Choroid plexus epithelial cell (primary cell): ENCODE results near the gene ZDHHC24.
A peak's percentile ranks its signal among the peaks of the same experiment; 100 is the strongest.
"Not testable (repeated sequence)": the region's sequence is repeated elsewhere in the genome, so short reads cannot be mapped to it uniquely, and the experiment has no call there.

Experiments used
- DNase-seq: peaks from one replicate; pipeline ENCODE4 v3.0.0-alpha.2; 2010; ENCODE audit warnings: low read depth
- H3K4me3 ChIP-seq: 2 replicates; pipeline ENCODE4 v1.5.1; 2011; ENCODE audit warnings: low read depth, mild to moderate bottlenecking, control low read depth, low read length, moderate library complexity
- TF ChIP-seq, protein P1 (sequence below): conservative IDR thresholded peaks from 2 replicates; pipeline ENCODE4 v1.5.1; 2011; ENCODE audit warnings: low read depth, mild to moderate bottlenecking, control low read depth, inconsistent platforms, low read length, moderate library complexity

The ZDHHC24 gene

DNA sequence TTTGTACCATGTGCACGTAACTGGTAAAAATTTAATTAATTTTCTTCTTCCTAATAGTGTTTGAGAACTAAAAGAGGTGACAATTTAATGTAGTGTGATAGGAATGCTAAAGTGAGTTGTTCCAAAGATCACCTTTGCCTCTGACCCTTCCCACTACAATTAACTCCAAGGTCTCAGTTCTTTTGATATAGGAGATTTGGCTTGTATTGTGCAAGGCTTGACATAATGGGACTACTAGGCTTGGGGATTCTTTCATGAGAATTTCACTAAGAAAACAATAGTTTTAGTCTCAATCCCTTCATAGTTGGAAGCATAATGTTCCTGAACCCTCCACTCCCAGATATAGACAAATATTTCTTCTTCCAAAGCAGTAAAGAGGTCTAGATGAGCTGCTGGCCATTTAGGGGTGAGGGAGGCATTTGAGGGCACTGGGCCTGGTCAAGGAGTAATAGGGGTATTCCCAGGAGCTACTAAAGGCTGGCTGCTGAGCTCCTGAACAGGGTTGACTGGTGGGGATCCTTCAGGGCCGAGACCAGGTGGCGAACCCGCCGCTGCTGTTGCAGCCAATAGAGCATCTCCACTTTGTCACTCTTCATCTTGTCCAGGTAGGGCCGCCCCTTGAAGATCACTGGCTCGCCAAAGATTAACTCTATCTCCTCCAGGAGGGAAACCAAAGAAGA is 44.3 kb upstream of the ZDHHC24 start:
- H3K4me3 ChIP-seq, result no peak overlapping the region
- DNase-seq, result no peak
- TF ChIP-seq, protein P1, sequence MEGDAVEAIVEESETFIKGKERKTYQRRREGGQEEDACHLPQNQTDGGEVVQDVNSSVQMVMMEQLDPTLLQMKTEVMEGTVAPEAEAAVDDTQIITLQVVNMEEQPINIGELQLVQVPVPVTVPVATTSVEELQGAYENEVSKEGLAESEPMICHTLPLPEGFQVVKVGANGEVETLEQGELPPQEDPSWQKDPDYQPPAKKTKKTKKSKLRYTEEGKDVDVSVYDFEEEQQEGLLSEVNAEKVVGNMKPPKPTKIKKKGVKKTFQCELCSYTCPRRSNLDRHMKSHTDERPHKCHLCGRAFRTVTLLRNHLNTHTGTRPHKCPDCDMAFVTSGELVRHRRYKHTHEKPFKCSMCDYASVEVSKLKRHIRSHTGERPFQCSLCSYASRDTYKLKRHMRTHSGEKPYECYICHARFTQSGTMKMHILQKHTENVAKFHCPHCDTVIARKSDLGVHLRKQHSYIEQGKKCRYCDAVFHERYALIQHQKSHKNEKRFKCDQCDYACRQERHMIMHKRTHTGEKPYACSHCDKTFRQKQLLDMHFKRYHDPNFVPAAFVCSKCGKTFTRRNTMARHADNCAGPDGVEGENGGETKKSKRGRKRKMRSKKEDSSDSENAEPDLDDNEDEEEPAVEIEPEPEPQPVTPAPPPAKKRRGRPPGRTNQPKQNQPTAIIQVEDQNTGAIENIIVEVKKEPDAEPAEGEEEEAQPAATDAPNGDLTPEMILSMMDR, result no peak

DNA sequence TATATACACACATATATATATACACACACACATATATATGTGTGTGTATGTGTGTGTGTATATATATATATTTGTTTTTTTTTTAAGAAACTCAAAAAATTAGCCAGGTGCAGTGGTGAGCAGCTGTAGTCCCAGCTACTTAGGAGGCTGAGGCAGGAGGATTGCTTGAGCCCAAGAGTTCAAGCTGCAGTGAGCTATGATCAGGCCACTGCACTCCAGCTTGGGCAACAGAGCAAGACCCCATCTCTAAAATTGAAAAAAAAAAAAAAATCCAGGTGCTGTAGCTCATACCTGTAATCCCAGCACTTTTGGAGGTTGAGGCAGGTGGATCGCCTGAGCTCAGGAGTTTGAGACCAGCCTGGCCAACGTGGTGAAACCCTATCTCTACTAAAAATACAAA is 43.5 kb upstream of the ZDHHC24 start:
- not testable (repeated sequence) for DNase-seq, H3K4me3 ChIP-seq

DNA sequence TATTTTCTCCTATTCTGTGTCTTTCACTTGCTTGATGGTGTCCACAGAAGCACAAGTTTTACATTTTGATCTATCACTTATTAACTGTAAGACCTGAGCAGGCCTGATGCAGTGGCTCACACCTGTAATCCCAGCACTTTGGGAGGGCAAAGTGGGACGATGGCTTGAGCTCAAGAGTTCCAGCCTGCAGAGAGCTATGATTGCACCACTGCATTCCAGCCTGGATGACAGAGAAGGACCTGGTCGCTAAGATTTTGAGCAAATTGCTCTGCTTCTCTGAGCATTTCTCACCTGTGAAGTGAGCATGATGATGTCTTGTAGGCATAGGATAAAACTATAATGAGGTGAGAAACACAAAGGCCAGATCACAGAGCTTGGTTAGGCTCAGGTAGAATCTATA is 40.3 kb upstream of the ZDHHC24 start:
- no peak overlapping the region for H3K4me3 ChIP-seq

DNA sequence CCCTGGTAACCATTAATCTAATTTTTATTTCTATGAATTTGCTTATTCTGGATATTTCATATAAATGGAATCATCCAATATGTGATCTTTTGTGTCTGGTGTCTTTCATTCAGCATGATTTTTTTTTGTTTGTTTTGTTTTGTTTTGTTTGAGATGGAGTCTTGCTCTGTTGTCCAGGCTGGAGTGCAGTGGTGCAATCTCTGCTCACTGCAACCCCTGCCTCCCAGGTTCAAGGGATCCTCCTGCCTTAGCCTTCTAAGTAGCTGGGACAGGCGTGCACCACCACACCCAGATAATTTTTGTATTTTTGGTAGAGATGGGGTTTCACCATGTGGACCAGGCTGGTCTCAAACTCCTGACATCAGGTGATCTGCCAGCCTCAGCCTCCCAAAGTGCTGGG is 39.6 kb upstream of the ZDHHC24 start:
- not testable (repeated sequence) for DNase-seq, H3K4me3 ChIP-seq

More for the DNA sequence above, 40.3 kb upstream of the ZDHHC24 start:
- DNase-seq, result no peak
- TF ChIP-seq, protein P1, result no peak

DNA sequence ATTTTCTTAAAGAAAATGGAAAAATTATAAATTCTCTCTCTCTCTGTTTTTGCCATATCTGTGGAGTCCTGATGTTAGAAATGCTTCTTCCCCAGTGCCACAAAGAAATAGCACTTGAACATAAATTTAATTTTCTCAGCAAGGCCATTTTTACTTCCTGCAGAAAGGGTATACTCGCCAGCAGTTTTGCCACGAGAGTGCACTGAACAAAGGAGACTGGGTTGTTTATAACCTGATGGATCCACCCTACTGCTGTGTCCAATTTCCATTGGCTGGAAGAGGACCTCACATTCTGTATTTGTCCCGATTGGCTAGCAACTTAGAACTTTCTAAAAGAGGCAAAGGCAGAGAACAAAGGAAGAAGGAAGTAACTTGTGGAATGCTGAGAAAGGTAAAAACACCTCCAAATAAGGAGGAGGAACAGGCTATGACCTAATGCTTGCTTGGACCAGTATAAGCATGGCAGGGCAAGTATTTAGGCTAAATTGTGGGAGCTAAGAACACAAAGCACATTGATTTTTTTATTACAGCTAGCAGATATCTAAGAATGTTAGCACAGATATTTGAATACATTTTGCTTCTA is 36.8 kb upstream of the ZDHHC24 start:
- DNase-seq, H3K4me3 ChIP-seq: not testable (repeated sequence)

DNA sequence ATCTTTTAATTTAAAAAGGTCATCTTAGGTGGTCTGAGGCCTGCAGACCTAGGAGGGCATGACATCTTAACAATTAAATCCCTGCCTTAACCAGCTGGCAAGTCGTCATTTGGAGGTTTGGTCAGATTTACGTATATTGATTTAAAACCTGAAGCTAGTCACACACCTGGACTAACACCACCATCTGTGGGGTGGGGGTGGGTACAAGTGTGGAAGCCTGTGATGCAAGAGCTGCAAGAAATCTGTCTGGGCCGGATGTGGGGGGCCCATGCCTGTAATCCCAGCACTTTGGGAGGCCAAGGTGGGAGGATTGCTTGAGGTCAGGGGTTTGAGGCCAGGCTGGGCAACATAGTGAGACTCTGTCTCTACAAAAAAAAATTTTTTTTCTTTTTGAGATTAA is 35.4 kb upstream of the ZDHHC24 start:
- TF ChIP-seq, protein P1, result no peak
- DNase-seq, result no peak
- H3K4me3 ChIP-seq, result no peak overlapping the region

DNA sequence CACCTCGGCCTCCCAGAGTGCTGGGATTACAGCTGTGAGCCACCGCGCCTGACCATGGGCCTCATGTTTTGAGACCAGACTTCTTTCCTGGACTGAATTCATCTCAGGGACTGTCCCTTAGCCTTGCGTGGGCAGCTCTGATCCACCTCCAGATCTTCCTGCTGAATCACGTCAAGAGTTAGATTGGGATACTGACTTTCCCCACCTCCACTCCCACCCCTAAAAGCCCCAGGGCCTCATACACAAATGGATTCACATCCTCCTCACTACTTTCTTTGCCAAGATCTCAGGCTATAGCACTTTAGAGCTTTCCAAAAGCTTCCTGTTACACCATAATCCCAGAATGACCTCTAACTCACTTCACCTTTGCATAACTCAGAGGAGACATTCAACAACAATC is 35.0 kb upstream of the ZDHHC24 start:
- H3K4me3 ChIP-seq, result no peak overlapping the region
- peak; percentile 52 for DNase-seq
- TF ChIP-seq, protein P1, result no peak

DNA sequence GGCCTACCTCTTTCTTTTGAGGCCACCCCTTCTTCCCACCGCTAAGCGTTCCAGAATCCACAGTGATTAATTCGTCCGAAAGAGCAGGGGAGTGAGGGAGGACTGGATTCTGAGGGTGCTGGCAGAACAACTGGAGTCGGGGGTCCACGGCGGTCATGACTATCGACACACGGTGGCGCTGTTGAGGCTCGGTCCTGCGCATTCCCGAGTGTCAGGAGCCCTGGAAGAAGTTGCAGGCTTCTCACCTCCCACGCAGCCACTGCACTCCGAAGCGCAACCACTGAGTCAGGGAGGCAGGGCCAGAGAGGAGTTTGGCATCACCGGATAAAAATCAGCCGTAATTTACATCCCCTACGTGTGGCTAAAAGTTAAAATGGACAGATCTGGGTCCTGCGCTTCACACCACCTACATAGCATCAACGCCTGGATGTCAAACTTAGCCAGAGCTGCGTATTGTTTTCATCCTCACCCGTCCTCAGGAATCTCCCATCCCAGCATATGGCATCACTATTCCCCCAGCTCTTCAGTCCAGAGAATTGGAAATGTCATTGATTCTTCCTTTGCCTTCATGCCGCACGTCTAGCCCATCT is 33.3 kb upstream of the ZDHHC24 start:
- peak; percentile 82 for DNase-seq
- no peak overlapping the region for H3K4me3 ChIP-seq
- TF ChIP-seq, protein P1, result peak; percentile 88
